GM12878 (cell line): ENCODE measurements around the gene FANCI. TPM values are rescaled to one million over a fixed set of nuclear protein-coding genes. Genes with fewer than 3 reads are reported as not detected.

Experiments
- BMI1 ChIP-seq: fragments of 450-650 bp; IDR thresholded peaks from 2 replicates; pipeline ENCODE4 v1.6.1; 2016; ENCODE audit warnings: mild to moderate bottlenecking, moderate library complexity, borderline replicate concordance
- ESRRA ChIP-seq: IDR thresholded peaks from 2 replicates; pipeline ENCODE4 v1.6.1; 2012; ENCODE audit warnings: mild to moderate bottlenecking, low read length, improper control_type of control experiment
- GATAD2B ChIP-seq: fragments of 450-650 bp; conservative IDR thresholded peaks from 2 replicates; pipeline ENCODE4 v1.6.1; 2017; ENCODE audit warnings: low read depth, mild to moderate bottlenecking, moderate library complexity
- SP1 ChIP-seq: IDR thresholded peaks from one replicate; pipeline ENCODE4 v1.6.1; 2011; ENCODE audit warnings: low read depth, low read length
- ZNF24 ChIP-seq: fragments of 450-650 bp; IDR thresholded peaks from 2 replicates; pipeline ENCODE4 v1.6.1; 2017; ENCODE audit warnings: antibody characterized with exemption, mild to moderate bottlenecking
- polyA plus RNA-seq, 11 experiments: library from polyadenylated mRNA; depleted of rRNA in 4 of 11; unstranded in 6 of 11; stranded (reverse) in 5 of 11; fragments of >200 nt; fragmentation: Nextera tagmentation in 4 of 11; fragmentation: Illumina TruSeq in 1 of 11; extraction: Ambion mirVana in 4 of 11; extraction: Trizol in 1 of 11; gene quantifications; 1 replicate in 1 of 11; 2 replicates in 10 of 11; pipeline versions ENCODE4 v1.2.1 to v1.2.3, GENCODE V29; 2011 to 2016; ENCODE audit warnings: inconsistent platforms in 2 of 11, missing spikeins in 2 of 11, low read depth in 1 of 11
- total RNA-seq, 4 experiments: library from RNA; depleted of rRNA in 3 of 4; stranded (reverse); fragments of >200 nt in 3 of 4; fragmentation: Illumina TruSeq in 1 of 4; extraction: Trizol in 1 of 4; gene quantifications; 2 replicates each; pipeline versions ENCODE4 v1.2.1 to v1.2.3, GENCODE V29; 2013 to 2021
- TF ChIP-seq, protein P1 (sequence below): IDR thresholded peaks from 2 replicates; pipeline ENCODE4 v1.6.1; 2012; ENCODE audit warnings: low read depth, low read length, improper control_type of control experiment
- TF ChIP-seq, protein P2 (sequence below): fragments of 450-650 bp; IDR thresholded peaks from 2 replicates; pipeline ENCODE4 v1.6.1; 2017; ENCODE audit warnings: borderline replicate concordance
- TF ChIP-seq, protein P3 (sequence below): IDR thresholded peaks from 2 replicates; pipeline ENCODE4 v1.6.1; 2011; ENCODE audit warnings: borderline replicate concordance, low read depth, mild to moderate bottlenecking, moderate library complexity, mixed read lengths, low read length; ENCODE audit not compliant: insufficient read depth; ENCODE audit errors: extremely low read length
- TF ChIP-seq, protein P4 (sequence below): fragments of 450-650 bp; IDR thresholded peaks from 2 replicates; pipeline ENCODE4 v1.6.1; 2016; ENCODE audit warnings: mild to moderate bottlenecking

The FANCI gene
- total and polyA plus RNA-seq, 10 of the 15 experiments (the other 5 are each of a cell fraction or from before 2014, with no cell fraction given), result 38.1 to 129 (median 82.4) TPM

DNA sequence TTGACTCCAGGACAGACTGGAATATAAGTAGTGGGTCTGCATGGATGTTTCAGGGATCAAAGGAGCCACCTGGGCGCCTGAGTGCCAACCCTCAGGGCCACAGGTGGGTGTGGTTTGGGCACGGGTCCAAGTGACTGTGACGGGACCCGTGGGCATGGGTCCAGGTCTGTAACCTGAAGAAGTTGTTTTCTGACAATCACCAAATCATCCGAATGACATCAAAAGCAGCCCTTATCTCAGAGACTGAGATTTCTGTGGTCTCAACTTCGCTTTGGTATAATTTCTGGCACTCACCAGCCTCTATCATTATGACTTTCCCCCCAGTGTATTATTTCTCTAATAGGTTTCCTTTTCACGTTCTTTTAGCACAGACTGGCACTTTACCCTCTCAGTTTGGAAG is 46.8 kb upstream of the FANCI start (continued):
- TF ChIP-seq SP1 (no peak), BMI1 (no peak), ZNF24 (no peak), GATAD2B (no peak), ESRRA (no peak)
- TF ChIP-seq, protein P1, sequence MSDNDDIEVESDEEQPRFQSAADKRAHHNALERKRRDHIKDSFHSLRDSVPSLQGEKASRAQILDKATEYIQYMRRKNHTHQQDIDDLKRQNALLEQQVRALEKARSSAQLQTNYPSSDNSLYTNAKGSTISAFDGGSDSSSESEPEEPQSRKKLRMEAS, result no peak
- TF ChIP-seq, protein P2, sequence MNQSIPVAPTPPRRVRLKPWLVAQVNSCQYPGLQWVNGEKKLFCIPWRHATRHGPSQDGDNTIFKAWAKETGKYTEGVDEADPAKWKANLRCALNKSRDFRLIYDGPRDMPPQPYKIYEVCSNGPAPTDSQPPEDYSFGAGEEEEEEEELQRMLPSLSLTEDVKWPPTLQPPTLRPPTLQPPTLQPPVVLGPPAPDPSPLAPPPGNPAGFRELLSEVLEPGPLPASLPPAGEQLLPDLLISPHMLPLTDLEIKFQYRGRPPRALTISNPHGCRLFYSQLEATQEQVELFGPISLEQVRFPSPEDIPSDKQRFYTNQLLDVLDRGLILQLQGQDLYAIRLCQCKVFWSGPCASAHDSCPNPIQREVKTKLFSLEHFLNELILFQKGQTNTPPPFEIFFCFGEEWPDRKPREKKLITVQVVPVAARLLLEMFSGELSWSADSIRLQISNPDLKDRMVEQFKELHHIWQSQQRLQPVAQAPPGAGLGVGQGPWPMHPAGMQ, result no peak
- TF ChIP-seq, protein P3, sequence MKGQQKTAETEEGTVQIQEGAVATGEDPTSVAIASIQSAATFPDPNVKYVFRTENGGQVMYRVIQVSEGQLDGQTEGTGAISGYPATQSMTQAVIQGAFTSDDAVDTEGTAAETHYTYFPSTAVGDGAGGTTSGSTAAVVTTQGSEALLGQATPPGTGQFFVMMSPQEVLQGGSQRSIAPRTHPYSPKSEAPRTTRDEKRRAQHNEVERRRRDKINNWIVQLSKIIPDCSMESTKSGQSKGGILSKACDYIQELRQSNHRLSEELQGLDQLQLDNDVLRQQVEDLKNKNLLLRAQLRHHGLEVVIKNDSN, result no peak
- TF ChIP-seq, protein P4, sequence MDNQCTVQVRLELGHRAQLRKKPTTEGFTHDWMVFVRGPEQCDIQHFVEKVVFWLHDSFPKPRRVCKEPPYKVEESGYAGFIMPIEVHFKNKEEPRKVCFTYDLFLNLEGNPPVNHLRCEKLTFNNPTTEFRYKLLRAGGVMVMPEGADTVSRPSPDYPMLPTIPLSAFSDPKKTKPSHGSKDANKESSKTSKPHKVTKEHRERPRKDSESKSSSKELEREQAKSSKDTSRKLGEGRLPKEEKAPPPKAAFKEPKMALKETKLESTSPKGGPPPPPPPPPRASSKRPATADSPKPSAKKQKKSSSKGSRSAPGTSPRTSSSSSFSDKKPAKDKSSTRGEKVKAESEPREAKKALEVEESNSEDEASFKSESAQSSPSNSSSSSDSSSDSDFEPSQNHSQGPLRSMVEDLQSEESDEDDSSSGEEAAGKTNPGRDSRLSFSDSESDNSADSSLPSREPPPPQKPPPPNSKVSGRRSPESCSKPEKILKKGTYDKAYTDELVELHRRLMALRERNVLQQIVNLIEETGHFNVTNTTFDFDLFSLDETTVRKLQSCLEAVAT, result no peak
